ENCODE data around the gene WHRN. TPM values are rescaled to one million over a fixed set of nuclear protein-coding genes. Genes with fewer than 3 reads are reported as not detected.

The WHRN gene
- total and polyA plus RNA-seq, 9 of the 15 experiments (the other 6 are each of a cell fraction or from before 2014, with no cell fraction given): 0.31 to 14.1 (median 3.0) TPM

DNA sequence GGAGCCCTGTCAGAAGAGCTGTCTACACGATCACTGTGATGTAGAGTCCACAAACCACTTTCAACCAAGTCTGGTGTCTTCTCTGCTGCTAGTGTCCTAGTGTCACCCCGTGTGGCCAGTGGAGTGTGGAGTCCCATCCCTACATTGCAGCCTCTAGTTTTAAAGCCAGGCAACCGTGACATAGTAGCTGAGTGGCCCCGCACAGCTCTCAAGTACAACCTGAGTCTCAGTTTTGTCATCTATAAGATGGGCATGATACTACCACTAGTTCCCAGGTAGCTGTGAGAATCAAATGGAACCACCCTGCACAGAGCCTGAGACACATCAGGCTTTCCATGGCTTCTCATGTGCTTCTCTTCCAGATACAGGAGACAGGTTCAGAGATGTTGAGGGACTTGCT, 74.3 kb downstream of the WHRN start:
- no TSS peak for BruUV-seq (replicated peaks)
- no peak for FAIRE-seq
- Histone ChIP-seq H3K27me3 (ENCODE audit: control insufficient read depth in 2 of 2, insufficient read depth in 2 of 2, low read length in 2 of 2) (no peaks in the 10 kb centered on the region; a peak in 1 of 5 replicates), H3K4me1 (replicated peaks in 1 of 2; ENCODE audit: control insufficient read depth in 2 of 2, insufficient read depth in 2 of 2, low read length in 2 of 2) (peaks cover 3 to 5% of the 10 kb centered on the region in 2 experiments; a peak in 4 of 5 replicates), H3K79me2 (ENCODE audit: control insufficient read depth, insufficient read depth, low read length) (no peaks in the 10 kb centered on the region), H3K4me2 (ENCODE audit: insufficient read depth, low read length) (no peak overlapping the region), H3K9me1 (ENCODE audit: control insufficient read depth, insufficient read depth, low read length) (peaks cover 6% of the 10 kb centered on the region), H2AFZ (ENCODE audit: low read depth, low read length) (no peak overlapping the region), H3K9me3 (replicated peaks; ENCODE audit: control insufficient read depth, insufficient read depth, low read depth, low read length) (no peaks in the 10 kb centered on the region), H3K4me3 (no peak overlapping the region), H3K9ac (ENCODE audit: insufficient read depth in 1 of 2, low read depth in 2 of 2, low read length in 2 of 2) (no peak overlapping the region), H4K20me1 (replicated peaks; ENCODE audit: control insufficient read depth, insufficient read depth, low read length) (peaks cover 5% of the 10 kb centered on the region; the same call in 1 of the 2 replicates), H3K27ac (ENCODE audit: extremely low read depth, low read depth, low read length) (no peak overlapping the region), H3K36me3 (ENCODE audit: control insufficient read depth, insufficient read depth, low read length) (no peaks in the 10 kb centered on the region)
- CTCF ChIA-PET (ENCODE audit: low intra/inter-chr PET ratio): interaction anchor here (0.6 kb wide), 1 partner anchor 55 kb away, joined by 8 read pairs; no protein-coding TSS in a partner anchor
- no peak for DNase-seq (ENCODE audit: extremely low read depth in 1 of 4, low spot score in 3 of 4)
- TF ChIP-seq RBM25 (IDR thresholded peaks at IDR 0.05; ENCODE audit: low read depth, low read length, severe bottlenecking) (peak; percentile 42), ETS1 (conservative IDR thresholded peaks at IDR 0.05; ENCODE audit: control insufficient read depth, low read depth, low read length) (no peak), PCBP1 (IDR thresholded peaks at IDR 0.05; ENCODE audit: low read depth, low read length, poor library complexity, severe bottlenecking) (no peak)
- no peak for ATAC-seq
- intact Hi-C loops (cut with micrococcal nuclease) (no loop called here), in situ Hi-C loops (cut with MboI) (loop anchor here (5.0 kb wide), 1 partner anchor 221 kb away; no protein-coding TSS in a partner anchor)
- WGBS (ENCODE audit: insufficient coverage, low coverage, missing lambda C conversion rate): 43% methylated on average over 4 of the region's 4 CpGs
- POLR2A ChIA-PET: no interaction called here

DNA sequence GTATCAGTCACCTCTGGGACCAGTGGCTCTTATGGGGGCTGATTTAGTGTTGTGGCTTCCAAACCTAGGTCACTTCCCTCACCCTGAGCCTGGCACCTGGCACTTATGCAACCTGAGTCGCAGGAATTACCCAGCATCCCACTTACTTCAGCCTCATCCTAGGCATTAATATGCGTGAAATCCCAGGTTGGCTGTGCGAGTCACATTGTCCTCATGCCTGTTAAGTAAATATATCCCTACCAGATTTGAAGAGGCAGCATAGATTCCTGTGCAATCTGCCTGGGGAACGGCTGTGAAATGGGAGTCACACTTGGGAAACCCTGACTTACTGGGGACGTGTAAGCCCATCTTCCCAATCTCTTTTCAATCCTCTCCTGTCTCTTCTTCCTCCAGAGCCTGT, 74.8 kb downstream of the WHRN start:
- Histone ChIP-seq H3K9me1 (ENCODE audit: control insufficient read depth, insufficient read depth, low read length) (peaks cover 6% of the 10 kb centered on the region), H4K20me1 (replicated peaks; ENCODE audit: control insufficient read depth, insufficient read depth, low read length) (peaks cover 5% of the 10 kb centered on the region; the same call in 1 of the 2 replicates), H3K4me1 (replicated peaks in 1 of 2; ENCODE audit: control insufficient read depth in 2 of 2, insufficient read depth in 2 of 2, low read length in 2 of 2) (peaks cover 3 to 7% of the 10 kb centered on the region in 2 experiments; a peak in 4 of 5 replicates), H3K27ac (ENCODE audit: extremely low read depth, low read depth, low read length) (no peak overlapping the region), H3K27me3 (ENCODE audit: control insufficient read depth in 2 of 2, insufficient read depth in 2 of 2, low read length in 2 of 2) (no peaks in the 10 kb centered on the region; a peak in 1 of 5 replicates), H3K9ac (ENCODE audit: insufficient read depth in 1 of 2, low read depth in 2 of 2, low read length in 2 of 2) (no peak overlapping the region), H3K4me3 (no peak overlapping the region), H3K36me3 (ENCODE audit: control insufficient read depth, insufficient read depth, low read length) (no peaks in the 10 kb centered on the region), H3K9me3 (replicated peaks; ENCODE audit: control insufficient read depth, insufficient read depth, low read depth, low read length) (no peaks in the 10 kb centered on the region), H3K79me2 (ENCODE audit: control insufficient read depth, insufficient read depth, low read length) (no peaks in the 10 kb centered on the region), H3K4me2 (ENCODE audit: insufficient read depth, low read length) (no peak overlapping the region), H2AFZ (ENCODE audit: low read depth, low read length) (no peak overlapping the region)
- intact Hi-C loops (cut with micrococcal nuclease): no loop called here
- no peak for FAIRE-seq
- WGBS (ENCODE audit: insufficient coverage, low coverage, missing lambda C conversion rate): 34% methylated on average over 5 of the region's 5 CpGs
- in situ Hi-C loops (cut with MboI): loop anchor here (5.0 kb wide), 1 partner anchor 222 kb away; no protein-coding TSS in a partner anchor
- ChIA-PET CTCF (ENCODE audit: low intra/inter-chr PET ratio) (no interaction called here), POLR2A (no interaction called here)
- no TSS peak for BruUV-seq (replicated peaks)
- DNase-seq (ENCODE audit: extremely low read depth in 1 of 4, low spot score in 3 of 4): no peak
- ATAC-seq: no peak
- TF ChIP-seq, protein P1, sequence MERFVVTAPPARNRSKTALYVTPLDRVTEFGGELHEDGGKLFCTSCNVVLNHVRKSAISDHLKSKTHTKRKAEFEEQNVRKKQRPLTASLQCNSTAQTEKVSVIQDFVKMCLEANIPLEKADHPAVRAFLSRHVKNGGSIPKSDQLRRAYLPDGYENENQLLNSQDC (CRISPR knock-in tag; IDR thresholded peaks at IDR 0.05): no peak
- TF ChIP-seq RB1 (IDR thresholded peaks at IDR 0.05; ENCODE audit: low read depth) (no peak), ZNF449 (CRISPR knock-in tag; IDR thresholded peaks at IDR 0.05) (no peak), TRIM25 (IDR thresholded peaks at IDR 0.05; ENCODE audit: borderline replicate concordance) (no peak), FUS (optimal IDR thresholded peaks at IDR 0.05; ENCODE audit: low read depth, low read length) (no peak), DNMT1 (IDR thresholded peaks at IDR 0.05) (no peak), SMARCA5 (IDR thresholded peaks at IDR 0.05) (no peak)
- TF ChIP-seq, protein P2, sequence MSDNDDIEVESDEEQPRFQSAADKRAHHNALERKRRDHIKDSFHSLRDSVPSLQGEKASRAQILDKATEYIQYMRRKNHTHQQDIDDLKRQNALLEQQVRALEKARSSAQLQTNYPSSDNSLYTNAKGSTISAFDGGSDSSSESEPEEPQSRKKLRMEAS (CRISPR knock-in tag; IDR thresholded peaks at IDR 0.05): no peak

Measured in K562 (cell line).